Measurements from ENCODE around the gene PPP1R12A.

PPP1R12A gene

GRCh38 chr12:79769860-79770485 is 164.9 kb downstream of the PPP1R12A start:
- Histone ChIP-seq H3K27me3 (ENCODE audit: control insufficient read depth, insufficient read depth, low read length) (no peaks in the 10 kb centered on the region), H3K9me3 (ENCODE audit: control insufficient read depth, low read length) (no peaks in the 10 kb centered on the region), H3K9ac (ENCODE audit: low read length) (no peak overlapping the region), H3K4me3 (ENCODE audit: low read length) (no peak overlapping the region), H3K4me1 (ENCODE audit: control insufficient read depth, insufficient read depth, low read length) (no peaks in the 10 kb centered on the region), H3K36me3 (ENCODE audit: control insufficient read depth, insufficient read depth, low read length) (peaks cover 3% of the 10 kb centered on the region)

GRCh38 chr12:79769189-79769859 is 165.6 kb downstream of the PPP1R12A start:
- Histone ChIP-seq H3K9ac (ENCODE audit: low read length) (no peak overlapping the region), H3K4me3 (ENCODE audit: low read length) (no peak overlapping the region), H3K9me3 (ENCODE audit: control insufficient read depth, low read length) (no peaks in the 10 kb centered on the region), H3K4me1 (ENCODE audit: control insufficient read depth, insufficient read depth, low read length) (no peaks in the 10 kb centered on the region), H3K36me3 (ENCODE audit: control insufficient read depth, insufficient read depth, low read length) (no peaks in the 10 kb centered on the region), H3K27me3 (ENCODE audit: control insufficient read depth, insufficient read depth, low read length) (no peaks in the 10 kb centered on the region)

- Histone ChIP-seq H3K4me3 (ENCODE audit: low read length) (no peak overlapping the region), H3K9me3 (ENCODE audit: control insufficient read depth, low read length) (no peaks in the 10 kb centered on the region), H3K27me3 (ENCODE audit: control insufficient read depth, insufficient read depth, low read length) (no peaks in the 10 kb centered on the region), H3K36me3 (ENCODE audit: control insufficient read depth, insufficient read depth, low read length) (no peaks in the 10 kb centered on the region), H3K9ac (ENCODE audit: low read length) (no peak overlapping the region), H3K4me1 (ENCODE audit: control insufficient read depth, insufficient read depth, low read length) (no peaks in the 10 kb centered on the region)
These were observed 168.0 kb downstream of the PPP1R12A start for GRCh38 chr12:79766705-79767464.

GRCh38 chr12:79765157-79765556 is 169.7 kb downstream of the PPP1R12A start:
- Histone ChIP-seq H3K9ac (ENCODE audit: low read length) (no peak overlapping the region), H3K4me3 (ENCODE audit: low read length) (no peak overlapping the region), H3K9me3 (ENCODE audit: control insufficient read depth, low read length) (no peaks in the 10 kb centered on the region), H3K4me1 (ENCODE audit: control insufficient read depth, insufficient read depth, low read length) (no peaks in the 10 kb centered on the region), H3K27me3 (ENCODE audit: control insufficient read depth, insufficient read depth, low read length) (no peaks in the 10 kb centered on the region), H3K36me3 (ENCODE audit: control insufficient read depth, insufficient read depth, low read length) (no peaks in the 10 kb centered on the region)

- no peaks in the 10 kb centered on the region for H3K9me3 ChIP-seq (ENCODE audit: control insufficient read depth, low read length)
- H3K27me3 ChIP-seq (ENCODE audit: control insufficient read depth, insufficient read depth, low read length): no peaks in the 10 kb centered on the region
- no peak overlapping the region for H3K9ac ChIP-seq (ENCODE audit: low read length)
- no peaks in the 10 kb centered on the region for H3K4me1 ChIP-seq (ENCODE audit: control insufficient read depth, insufficient read depth, low read length)
- no peaks in the 10 kb centered on the region for H3K36me3 ChIP-seq (ENCODE audit: control insufficient read depth, insufficient read depth, low read length)
- H3K4me3 ChIP-seq (ENCODE audit: low read length): no peak overlapping the region
These were observed 170.3 kb downstream of the PPP1R12A start for GRCh38 chr12:79764641-79765040.

- Histone ChIP-seq H3K27me3 (ENCODE audit: control insufficient read depth, insufficient read depth, low read length) (no peaks in the 10 kb centered on the region), H3K4me1 (ENCODE audit: control insufficient read depth, insufficient read depth, low read length) (no peaks in the 10 kb centered on the region), H3K4me3 (ENCODE audit: low read length) (no peak overlapping the region), H3K36me3 (ENCODE audit: control insufficient read depth, insufficient read depth, low read length) (no peaks in the 10 kb centered on the region), H3K9me3 (ENCODE audit: control insufficient read depth, low read length) (no peaks in the 10 kb centered on the region), H3K9ac (ENCODE audit: low read length) (no peak overlapping the region)
These were observed 171.0 kb downstream of the PPP1R12A start for GRCh38 chr12:79763766-79764452.

GRCh38 chr12:79761341-79761740 is 173.6 kb downstream of the PPP1R12A start:
- Histone ChIP-seq H3K4me1 (ENCODE audit: control insufficient read depth, insufficient read depth, low read length) (no peaks in the 10 kb centered on the region), H3K9ac (ENCODE audit: low read length) (no peak overlapping the region), H3K9me3 (ENCODE audit: control insufficient read depth, low read length) (no peaks in the 10 kb centered on the region), H3K4me3 (ENCODE audit: low read length) (no peak overlapping the region), H3K27me3 (ENCODE audit: control insufficient read depth, insufficient read depth, low read length) (no peaks in the 10 kb centered on the region), H3K36me3 (ENCODE audit: control insufficient read depth, insufficient read depth, low read length) (no peaks in the 10 kb centered on the region)

GRCh38 chr12:79747274-79747673 is 187.6 kb downstream of the PPP1R12A start:
- Histone ChIP-seq H3K9me3 (ENCODE audit: control insufficient read depth, low read length) (no peaks in the 10 kb centered on the region), H3K4me3 (ENCODE audit: low read length) (no peak overlapping the region), H3K36me3 (ENCODE audit: control insufficient read depth, insufficient read depth, low read length) (no peaks in the 10 kb centered on the region), H3K27me3 (ENCODE audit: control insufficient read depth, insufficient read depth, low read length) (no peaks in the 10 kb centered on the region), H3K4me1 (ENCODE audit: control insufficient read depth, insufficient read depth, low read length) (no peaks in the 10 kb centered on the region), H3K9ac (ENCODE audit: low read length) (no peak overlapping the region)

GRCh38 chr12:79737875-79738718 is 196.8 kb downstream of the PPP1R12A start:
- H3K4me1 ChIP-seq (ENCODE audit: control insufficient read depth, insufficient read depth, low read length): no peaks in the 10 kb centered on the region
- H3K9ac ChIP-seq (ENCODE audit: low read length): no peak overlapping the region
- H3K4me3 ChIP-seq (ENCODE audit: low read length): no peak overlapping the region
- no peaks in the 10 kb centered on the region for H3K9me3 ChIP-seq (ENCODE audit: control insufficient read depth, low read length)
- H3K27me3 ChIP-seq (ENCODE audit: control insufficient read depth, insufficient read depth, low read length): no peaks in the 10 kb centered on the region
- H3K36me3 ChIP-seq (ENCODE audit: control insufficient read depth, insufficient read depth, low read length): no peaks in the 10 kb centered on the region

- Histone ChIP-seq H3K9me3 (ENCODE audit: control insufficient read depth, low read length) (no peaks in the 10 kb centered on the region), H3K27me3 (ENCODE audit: control insufficient read depth, insufficient read depth, low read length) (no peaks in the 10 kb centered on the region), H3K4me3 (ENCODE audit: low read length) (no peak overlapping the region), H3K4me1 (ENCODE audit: control insufficient read depth, insufficient read depth, low read length) (no peaks in the 10 kb centered on the region), H3K9ac (ENCODE audit: low read length) (no peak overlapping the region), H3K36me3 (ENCODE audit: control insufficient read depth, insufficient read depth, low read length) (no peaks in the 10 kb centered on the region)
These were observed 202.3 kb downstream of the PPP1R12A start for GRCh38 chr12:79732638-79733037.

GRCh38 chr12:79725987-79726386 is 208.9 kb downstream of the PPP1R12A start:
- Histone ChIP-seq H3K27me3 (ENCODE audit: control insufficient read depth, insufficient read depth, low read length) (no peaks in the 10 kb centered on the region), H3K9me3 (ENCODE audit: control insufficient read depth, low read length) (no peaks in the 10 kb centered on the region), H3K4me3 (ENCODE audit: low read length) (no peak overlapping the region), H3K9ac (ENCODE audit: low read length) (no peak overlapping the region), H3K4me1 (ENCODE audit: control insufficient read depth, insufficient read depth, low read length) (no peaks in the 10 kb centered on the region), H3K36me3 (ENCODE audit: control insufficient read depth, insufficient read depth, low read length) (no peaks in the 10 kb centered on the region)

Data from mucosa of stomach (tissue), 1 donor.